Fibroblast of lung (primary cell): ENCODE measurements around the gene LRRN4. TPM values are rescaled to one million over a fixed set of nuclear protein-coding genes. Genes with fewer than 3 reads are reported as not detected.

Experiments
- DNase-seq, 2 donors: peaks; one replicate each; pipeline versions ENCODE4 v3.0.0 to v3.0.0-alpha.2; 2010; ENCODE audit warnings: low read depth in 2 of 2
- H2AFZ ChIP-seq: 2 replicates; pipeline ENCODE4 v1.5.1; 2012; ENCODE audit warnings: low read length, control low read depth, inconsistent platforms
- H3K27ac ChIP-seq: 2 replicates; pipeline ENCODE4 v1.5.1; 2011; ENCODE audit warnings: low read length, control low read depth; ENCODE audit not compliant: insufficient read depth
- H3K27me3 ChIP-seq: 2 replicates; pipeline ENCODE4 v1.5.1; 2011; ENCODE audit warnings: mild to moderate bottlenecking, low read length; ENCODE audit not compliant: control insufficient read depth, insufficient read depth
- H3K36me3 ChIP-seq: 2 replicates; pipeline ENCODE4 v1.5.1; 2011; ENCODE audit warnings: low read length; ENCODE audit not compliant: control insufficient read depth, insufficient read depth
- H3K4me1 ChIP-seq: 2 replicates; pipeline ENCODE4 v1.5.1; 2011; ENCODE audit warnings: low read length; ENCODE audit not compliant: control insufficient read depth, insufficient read depth; ENCODE audit errors: extremely low read depth
- H3K4me2 ChIP-seq: 2 replicates; pipeline ENCODE4 v1.5.1; 2011; ENCODE audit warnings: low read length, control low read depth; ENCODE audit not compliant: insufficient read depth; ENCODE audit errors: extremely low read depth
- H3K4me3 ChIP-seq, 4 experiments: fragments of 200-600 bp in 1 of 4; sonication (generic) in 1 of 4; replicated peaks in 1 of 4; 2 replicates each; pipeline ENCODE4 v1.5.1; 2011 to 2016; ENCODE audit warnings: low read length in 4 of 4, low read depth in 3 of 4, mild to moderate bottlenecking in 3 of 4, control low read depth in 2 of 4, inconsistent platforms in 1 of 4, mixed read lengths in 1 of 4; ENCODE audit not compliant: insufficient read depth in 1 of 4; ENCODE audit errors: control extremely low read depth in 1 of 4
- H3K79me2 ChIP-seq: 2 replicates; pipeline ENCODE4 v1.5.1; 2012; ENCODE audit warnings: mild to moderate bottlenecking, low read length, inconsistent platforms; ENCODE audit not compliant: control insufficient read depth, insufficient read depth
- H3K9ac ChIP-seq: 2 replicates; pipeline ENCODE4 v1.5.1; 2011; ENCODE audit warnings: mild to moderate bottlenecking, low read length, control low read depth; ENCODE audit not compliant: insufficient read depth
- H3K9me3 ChIP-seq: 2 replicates; pipeline ENCODE4 v1.5.1; 2012; ENCODE audit warnings: low read depth, low read length; ENCODE audit not compliant: control insufficient read depth, insufficient read depth
- H4K20me1 ChIP-seq: 2 replicates; pipeline ENCODE4 v1.5.1; 2011; ENCODE audit warnings: low read length; ENCODE audit not compliant: control insufficient read depth, insufficient read depth; ENCODE audit errors: extremely low read depth
- CTCF ChIP-seq, 2 donors: IDR thresholded peaks in 1 of 2; conservative IDR thresholded peaks in 1 of 2; 1 replicate in 1 of 2; 2 replicates in 1 of 2; pipeline ENCODE4 v1.5.1; 2011 to 2012; ENCODE audit warnings: low read length in 2 of 2, control low read depth in 1 of 2, inconsistent platforms in 1 of 2, low read depth in 1 of 2, mild to moderate bottlenecking in 1 of 2
- EZH2 ChIP-seq: IDR thresholded peaks from 2 replicates; pipeline ENCODE4 v1.5.1; 2012; ENCODE audit warnings: low read length, control low read depth, mild to moderate bottlenecking; ENCODE audit errors: missing control alignments
- polyA plus RNA-seq, 2 donors: library from polyadenylated mRNA; depleted of rRNA in 1 of 2; stranded (reverse) in 1 of 2; unstranded in 1 of 2; fragments of >200 nt; gene quantifications; 2 replicates each; pipeline ENCODE4 v1.2.1, GENCODE V29; 2011 to 2012; ENCODE audit warnings: missing spikeins in 1 of 2
- total RNA-seq: library from RNA; depleted of rRNA; stranded (reverse); fragments of >200 nt; gene quantifications from 2 replicates; pipeline ENCODE4 v1.2.1, GENCODE V29; 2014

LRRN4 gene
- total and polyA plus RNA-seq, 2 donors (not counting 1 experiment from before 2014, with no cell fraction given), result under 0.01 TPM; not detected in 1

GRCh38 chr20:5999783-6000182 is 54.1 kb downstream of the LRRN4 start:
- Histone ChIP-seq H3K36me3 (no peaks in the 10 kb centered on the region), H3K4me2 (no peak overlapping the region), H3K4me1 (no peaks in the 10 kb centered on the region), H4K20me1 (no peaks in the 10 kb centered on the region), H3K4me3 (no peak overlapping the region), H3K27ac (no peak overlapping the region), H2AFZ (no peak overlapping the region), H3K79me2 (no peaks in the 10 kb centered on the region), H3K27me3 (no peaks in the 10 kb centered on the region), H3K9ac (no peak overlapping the region), H3K9me3 (no peaks in the 10 kb centered on the region)
- no peak for DNase-seq
- TF ChIP-seq EZH2 (no peak), CTCF (conservative IDR thresholded peaks at IDR 0.05 in 1 of 2, IDR thresholded peaks at IDR 0.05 in 1 of 2; ENCODE audit: low read depth in 1 of 2, low read length in 2 of 2) (no peak)

- Histone ChIP-seq H2AFZ (no peak overlapping the region), H3K4me3 (no peak overlapping the region), H3K9me3 (no peaks in the 10 kb centered on the region), H4K20me1 (no peaks in the 10 kb centered on the region), H3K27ac (no peak overlapping the region), H3K4me2 (no peak overlapping the region), H3K9ac (no peak overlapping the region), H3K36me3 (no peaks in the 10 kb centered on the region), H3K79me2 (no peaks in the 10 kb centered on the region), H3K4me1 (no peaks in the 10 kb centered on the region), H3K27me3 (no peaks in the 10 kb centered on the region)
- no peak for DNase-seq
- TF ChIP-seq CTCF (conservative IDR thresholded peaks at IDR 0.05 in 1 of 2, IDR thresholded peaks at IDR 0.05 in 1 of 2; ENCODE audit: low read depth in 1 of 2, low read length in 2 of 2) (no peak), EZH2 (no peak)
These were observed 57.1 kb downstream of the LRRN4 start for GRCh38 chr20:5996765-5997164.

GRCh38 chr20:5991623-5992441 is 62.0 kb downstream of the LRRN4 start:
- Histone ChIP-seq H3K4me2 (no peak overlapping the region), H4K20me1 (no peaks in the 10 kb centered on the region), H3K36me3 (no peaks in the 10 kb centered on the region), H3K79me2 (no peaks in the 10 kb centered on the region), H3K9me3 (no peaks in the 10 kb centered on the region), H3K27me3 (no peaks in the 10 kb centered on the region), H3K4me3 (no peak overlapping the region), H3K9ac (no peak overlapping the region), H2AFZ (no peak overlapping the region), H3K27ac (no peak overlapping the region), H3K4me1 (no peaks in the 10 kb centered on the region)
- DNase-seq, result peak in 1 of 2 donors; percentile 61
- TF ChIP-seq EZH2 (no peak), CTCF (conservative IDR thresholded peaks at IDR 0.05 in 1 of 2, IDR thresholded peaks at IDR 0.05 in 1 of 2; ENCODE audit: low read depth in 1 of 2, low read length in 2 of 2) (no peak)
